ENCODE results near the gene JAM3. TPM values are rescaled to one million over a fixed set of nuclear protein-coding genes. Genes with fewer than 3 reads are reported as not detected.

The JAM3 gene
- total and polyA plus RNA-seq, 2 of the 8 experiments (the other 6 are each of a cell fraction or from before 2014, with no cell fraction given): 19.6 to 42.8 TPM

DNA sequence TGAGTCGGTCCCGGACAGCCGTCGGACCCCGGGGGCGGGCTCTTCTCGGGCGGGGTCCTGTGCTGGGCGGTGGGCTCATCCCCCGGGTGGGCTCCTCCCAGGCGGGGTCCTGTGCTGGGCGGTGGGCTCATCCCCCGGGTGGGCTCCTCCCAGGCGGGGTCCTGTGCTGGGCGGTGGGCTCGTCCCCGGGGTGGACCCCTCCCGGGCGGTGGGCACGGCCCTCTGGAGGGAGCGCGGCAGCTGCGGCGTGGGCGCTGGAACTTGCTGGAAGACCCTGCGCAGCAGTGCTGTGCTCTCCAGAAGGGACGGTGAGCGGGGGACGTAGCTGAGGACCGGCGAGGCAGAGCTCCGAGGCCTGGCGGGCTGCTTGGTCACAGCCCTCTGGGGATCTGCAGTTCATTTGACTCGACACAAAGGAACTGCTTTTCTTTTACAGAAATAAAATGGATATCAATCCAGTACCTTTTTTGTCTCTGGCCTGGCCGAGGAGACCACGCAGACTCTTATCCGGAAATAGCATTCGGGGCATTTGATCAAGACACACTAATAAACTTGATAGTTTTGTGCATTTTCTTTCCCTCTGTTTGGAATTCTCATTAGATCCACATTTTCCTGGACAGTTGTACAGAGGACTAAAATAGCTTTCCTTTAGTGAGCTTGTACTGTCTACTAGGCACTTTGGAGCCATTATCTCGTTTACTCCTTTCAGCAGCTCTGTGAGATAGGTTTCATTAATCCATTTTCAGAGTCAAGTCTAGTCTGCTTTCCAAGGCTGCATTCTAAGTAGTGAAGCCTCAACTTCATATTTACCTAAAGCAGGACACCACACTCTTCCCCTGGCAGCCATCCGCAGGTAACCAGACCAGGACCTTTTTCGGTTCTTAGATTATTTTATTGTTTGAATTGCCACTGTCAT lies 812 bp downstream of the JAM3 start:
- no peak overlapping the region for H2BK15ac ChIP-seq (ENCODE audit: low read length)
- WGBS, 2 experiments (ENCODE audit: extremely low coverage in 1 of 2, insufficient coverage in 1 of 2, insufficient read length in 1 of 2, insufficient replicate concordance in 2 of 2, low coverage in 1 of 2, low lambda C conversion rate in 2 of 2, missing lambda C conversion rate in 1 of 2): 43% methylated on average over 14 of the region's 41 CpGs; no CpG with 5 or more reads in 1 of the 2 experiments
- no peak overlapping the region for H4K91ac ChIP-seq (replicated peaks; ENCODE audit: insufficient read length, low read length)
- no peak overlapping the region for H2BK5ac ChIP-seq (ENCODE audit: low read depth, low read length)
- H3K23ac ChIP-seq (ENCODE audit: insufficient read length): no peak overlapping the region
- peaks cover 5% of the 10 kb centered on the region; the same call in 1 of the 2 replicates for H3K79me1 ChIP-seq (ENCODE audit: low read depth, low read length)
- H3K9ac ChIP-seq (replicated peaks in 1 of 4; ENCODE audit: extremely low read depth in 1 of 4, low read depth in 3 of 4, low read length in 3 of 4): peak overlapping the region; percentile 38 to 76 (median 67); a peak in 6 of 7 replicates
- H2BK20ac ChIP-seq (ENCODE audit: low read length): no peak overlapping the region
- no peaks in the 10 kb centered on the region for H3K9me3 ChIP-seq (ENCODE audit: insufficient read depth in 2 of 2, low read depth in 1 of 2, low read length in 1 of 2)
- H2AFZ ChIP-seq (ENCODE audit: low read length): no peak overlapping the region
- no peak overlapping the region for H2BK12ac ChIP-seq (ENCODE audit: low read depth, low read length)
- H3K27ac ChIP-seq (ENCODE audit: low read depth, low read length): no peak overlapping the region
- H3K56ac ChIP-seq (replicated peaks; ENCODE audit: insufficient read length, low read depth, low read length): no peak overlapping the region
- H3K4me1 ChIP-seq (replicated peaks in 1 of 4; ENCODE audit: control insufficient read depth in 3 of 4, insufficient read depth in 4 of 4, low read length in 3 of 4): peaks cover 0 to 9% (median 2%) of the 10 kb centered on the region in 4 experiments; a peak in 3 of 7 replicates
- H4K8ac ChIP-seq (ENCODE audit: extremely low read depth, insufficient read depth, low read length): peak overlapping the region; percentile 92; the same call in 1 of the 2 replicates
- no peak overlapping the region for H4K5ac ChIP-seq (ENCODE audit: insufficient read length, low read depth, low read length)
- no peak overlapping the region for H3K18ac ChIP-seq (ENCODE audit: extremely low read depth, low read length)
- peak overlapping the region; percentile 74 to 97 (median 86) for H3K4me3 ChIP-seq (ENCODE audit: extremely low read depth in 1 of 4, insufficient read depth in 2 of 4, low read depth in 3 of 4, low read length in 4 of 4)
- peaks cover 2 to 4% of the 10 kb centered on the region in 2 experiments for H4K20me1 ChIP-seq (replicated peaks in 1 of 2; ENCODE audit: control insufficient read depth in 1 of 2, insufficient read depth in 2 of 2, low read length in 2 of 2)
- DNase-seq (ENCODE audit: low read depth in 1 of 2, low spot score in 2 of 2) (no peak), FAIRE-seq (no peak)
- ChIA-PET CTCF (ENCODE audit: partially characterized antibody) (interaction anchor here (0.9 to 5.0 kb wide), 9 partner anchors 9 to 64 kb away, joined by 4 to 24 read pairs (median 7); no protein-coding TSS in a partner anchor), POLR2A (ENCODE audit: partially characterized antibody) (interaction anchor here (0.5 to 1.6 kb wide), 5 partner anchors 15 to 154 kb away, joined by 3 to 4 read pairs (median 3); partner anchors contain the start of gene NCAPD3)
- H3K4me2 ChIP-seq (ENCODE audit: insufficient read depth in 1 of 2, low read depth in 2 of 2, low read length in 2 of 2): peak overlapping the region; percentile 60 to 72
- H3K14ac ChIP-seq (ENCODE audit: insufficient read length): no peak overlapping the region
- peaks cover 2% of the 10 kb centered on the region for H3K23me2 ChIP-seq (ENCODE audit: low read depth, low read length)
- no peak overlapping the region for H2AK5ac ChIP-seq (ENCODE audit: low read depth, low read length)
- H2BK120ac ChIP-seq (replicated peaks; ENCODE audit: low read depth, low read length): no peak overlapping the region
- H3K4ac ChIP-seq (replicated peaks; ENCODE audit: insufficient read length, low read depth, low read length): no peak overlapping the region
- peaks cover 0 to 31% of the 10 kb centered on the region in 2 experiments; a peak in 2 of 4 replicates for H3K79me2 ChIP-seq (ENCODE audit: control insufficient read depth in 1 of 2, insufficient read depth in 2 of 2, low read length in 2 of 2)
- no peaks in the 10 kb centered on the region for H3K36me3 ChIP-seq (ENCODE audit: control insufficient read depth in 2 of 4, insufficient read depth in 4 of 4, low read length in 3 of 4)
- H3K27me3 ChIP-seq (replicated peaks in 1 of 4; ENCODE audit: control insufficient read depth in 3 of 4, extremely low read depth in 1 of 4, insufficient read depth in 3 of 4, low read length in 3 of 4): peaks cover 0 to 2% (median 0%) of the 10 kb centered on the region in 4 experiments; a peak in 3 of 7 replicates
- TF ChIP-seq HDAC2 (IDR thresholded peaks at IDR 0.05; ENCODE audit: borderline replicate concordance in 1 of 2, low read depth in 2 of 2, low read length in 2 of 2) (0 out of 4 replicates have a peak, but pooled peaks of 1 of the 2 experiments have one; percentile 17), YY1 (IDR thresholded peaks at IDR 0.05; ENCODE audit: low read depth, low read length) (no peak), TCF12 (IDR thresholded peaks at IDR 0.05; ENCODE audit: low read depth, low read length) (no peak), RXRA (IDR thresholded peaks at IDR 0.05; ENCODE audit: insufficient read depth, low read depth, low read length) (no peak), PHF8 (conservative IDR thresholded peaks at IDR 0.05; ENCODE audit: low read depth, low read length) (0 out of 2 replicates have a peak, but pooled peaks have one; percentile 8), FOSL1 (IDR thresholded peaks at IDR 0.05; ENCODE audit: insufficient read depth, low read depth, low read length) (no peak), KDM4A (IDR thresholded peaks at IDR 0.05; ENCODE audit: low read depth, low read length, severe bottlenecking) (peak; percentile 80), RAD21 (IDR thresholded peaks at IDR 0.05 in 1 of 2, conservative IDR thresholded peaks at IDR 0.05 in 1 of 2; ENCODE audit: low read depth in 2 of 2, low read length in 2 of 2) (no peak)
- TF ChIP-seq, protein P1, sequence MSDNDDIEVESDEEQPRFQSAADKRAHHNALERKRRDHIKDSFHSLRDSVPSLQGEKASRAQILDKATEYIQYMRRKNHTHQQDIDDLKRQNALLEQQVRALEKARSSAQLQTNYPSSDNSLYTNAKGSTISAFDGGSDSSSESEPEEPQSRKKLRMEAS (IDR thresholded peaks at IDR 0.05): peak; percentile 28; the same call in 1 of the 2 replicates

Data from H1 (cell line).